RWPE2 (cell line): ENCODE results near the gene PLXNA3.

Experiments
- ATAC-seq: fragments of 200-7000 bp; cut with Tn5 transposase; 3 replicates; pipeline ENCODE4 v1.9.1; 2021; ENCODE audit warnings: low read depth
- DNase-seq: peaks from one replicate; pipeline ENCODE4 v3.0.0-alpha.2; 2020; ENCODE audit warnings: low spot score
- H3K27ac ChIP-seq: fragments of 450-650 bp; 2 replicates; pipeline ENCODE4 v1.5.1; 2017; ENCODE audit warnings: mild to moderate bottlenecking; ENCODE audit not compliant: poor library complexity, severe bottlenecking
- H3K27me3 ChIP-seq: fragments of 250-450 bp; sonication (Bioruptor Pico); 2 replicates; pipeline ENCODE4 v1.5.1; 2021; ENCODE audit warnings: mild to moderate bottlenecking, moderate library complexity; ENCODE audit not compliant: insufficient read depth, poor library complexity, severe bottlenecking
- H3K36me3 ChIP-seq: fragments of 250-450 bp; sonication (Bioruptor Pico); 2 replicates; pipeline ENCODE4 v1.5.1; 2020; ENCODE audit warnings: low read depth, mild to moderate bottlenecking, moderate library complexity
- H3K4me1 ChIP-seq: fragments of 250-450 bp; sonication (Bioruptor Pico); 2 replicates; pipeline ENCODE4 v1.5.1; 2021; ENCODE audit warnings: mild to moderate bottlenecking, moderate library complexity; ENCODE audit not compliant: insufficient read depth, poor library complexity, severe bottlenecking
- H3K4me3 ChIP-seq: fragments of 250-450 bp; sonication (Bioruptor Pico); 2 replicates; pipeline ENCODE4 v1.5.1; 2021; ENCODE audit warnings: mild to moderate bottlenecking, moderate library complexity; ENCODE audit not compliant: severe bottlenecking
- H3K9me3 ChIP-seq: fragments of 250-450 bp; sonication (Bioruptor Pico); 2 replicates; pipeline ENCODE4 v1.5.1; 2021; ENCODE audit warnings: mild to moderate bottlenecking, moderate library complexity; ENCODE audit not compliant: severe bottlenecking
- CTCF ChIP-seq: fragments of 450-650 bp; IDR thresholded peaks from one replicate; pipeline ENCODE4 v1.5.1; 2017; ENCODE audit warnings: mild to moderate bottlenecking, moderate library complexity; ENCODE audit not compliant: poor library complexity, severe bottlenecking

Gene PLXNA3

GRCh38 chrX:154487518-154488290 is 29.6 kb downstream of the PLXNA3 start:
- TF ChIP-seq CTCF, result no peak

GRCh38 chrX:154488336-154489075 is 30.4 kb downstream of the PLXNA3 start:
- no peak for TF ChIP-seq CTCF
- H3K27me3 ChIP-seq, result no peaks in the 10 kb centered on the region
- ATAC-seq (no peak), DNase-seq (peak; percentile 40)
- no peak overlapping the region for H3K4me3 ChIP-seq
- no peaks in the 10 kb centered on the region for H3K9me3 ChIP-seq
- peaks cover 32% of the 10 kb centered on the region for H3K36me3 ChIP-seq
- H3K27ac ChIP-seq, result no peak overlapping the region
- H3K4me1 ChIP-seq, result no peaks in the 10 kb centered on the region

More at GRCh38 chrX:154487518-154488290, 29.6 kb downstream of the PLXNA3 start:
- peaks cover 32% of the 10 kb centered on the region for H3K36me3 ChIP-seq
- no peaks in the 10 kb centered on the region for H3K27me3 ChIP-seq
- no peaks in the 10 kb centered on the region for H3K9me3 ChIP-seq
- H3K27ac ChIP-seq, result peak overlapping the region; percentile 80
- ATAC-seq, result no peak
- no peaks in the 10 kb centered on the region for H3K4me1 ChIP-seq
- no peak overlapping the region for H3K4me3 ChIP-seq
- DNase-seq, result peak; percentile 36

- Histone ChIP-seq H3K27ac (peak overlapping the region; percentile 64), H3K9me3 (no peaks in the 10 kb centered on the region), H3K4me1 (no peaks in the 10 kb centered on the region), H3K36me3 (peaks cover 26% of the 10 kb centered on the region), H3K27me3 (no peaks in the 10 kb centered on the region), H3K4me3 (peak overlapping the region; percentile 60)
- no peak for TF ChIP-seq CTCF
- DNase-seq, result no peak
- ATAC-seq, result no peak
Measured at GRCh38 chrX:154489182-154489581, 31.1 kb downstream of the PLXNA3 start.

- peak; percentile 20 for ATAC-seq
- TF ChIP-seq CTCF, result no peak
- DNase-seq, result peak; percentile 54
- H3K27me3 ChIP-seq, result no peaks in the 10 kb centered on the region
- H3K27ac ChIP-seq, result peak overlapping the region; percentile 64
- no peaks in the 10 kb centered on the region for H3K9me3 ChIP-seq
- peaks cover 17% of the 10 kb centered on the region for H3K36me3 ChIP-seq
- H3K4me1 ChIP-seq, result no peaks in the 10 kb centered on the region
- peak overlapping the region; percentile 60 for H3K4me3 ChIP-seq
Measured at GRCh38 chrX:154490021-154490413, 31.9 kb downstream of the PLXNA3 start.
